Colonic mucosa (tissue), 4 donors: ENCODE results near the gene SEZ6L. TPM values are rescaled to one million over a fixed set of nuclear protein-coding genes. Genes with fewer than 3 reads are reported as not detected.

Experiments used
- DNase-seq: peaks from one replicate; pipeline ENCODE4 v3.0.0-alpha.2; 2020
- H3K27ac ChIP-seq: fragments of 200-600 bp; one replicate; pipeline ENCODE4 v1.8.0; 2021
- H3K27me3 ChIP-seq: fragments of 200-600 bp; one replicate; pipeline ENCODE4 v1.8.0; 2021
- H3K36me3 ChIP-seq: fragments of 200-600 bp; one replicate; pipeline ENCODE4 v1.8.0; 2021
- H3K4me1 ChIP-seq: fragments of 200-600 bp; one replicate; pipeline ENCODE4 v1.8.0; 2021; ENCODE audit warnings: mild to moderate bottlenecking
- H3K4me3 ChIP-seq: fragments of 200-600 bp; one replicate; pipeline ENCODE4 v1.8.0; 2021
- H3K9ac ChIP-seq, 2 donors: one replicate each; pipeline ENCODE4 v1.7.0; 2013; ENCODE audit warnings: control low read depth in 2 of 2, low read depth in 2 of 2, low read length in 2 of 2
- H3K9me3 ChIP-seq: fragments of 200-600 bp; one replicate; pipeline ENCODE4 v1.8.0; 2021
- intact Hi-C: fragments of 100-400 bp; cut with DNase I; formaldehyde crosslinking; loops from one replicate; pipeline ENCODE4 v1.14.1; 2022
- total RNA-seq, 2 donors: library from RNA; stranded (reverse); fragmentation: NEBNext Ultra II Directional in 1 of 2; extraction: Animal tissue kit (Norgen Biotek cat#: 25700) in 1 of 2; gene quantifications; one replicate each; pipeline ENCODE4 v1.2.1, GENCODE V29; 2021
- TF ChIP-seq, protein P1 (sequence below): fragments of 200-600 bp; IDR thresholded peaks from one replicate; pipeline ENCODE4 v1.8.0; 2022; ENCODE audit warnings: antibody characterized with exemption, mild to moderate bottlenecking
- donor health status: healthy.
- donor health status: DM: no; HTN: no; CAD: no.
- donor health status: DM: no; HTN: no; CAD: no.

The SEZ6L gene
- total RNA-seq, 2 donors from 2014 or later: 0.32 TPM; not detected in 1

DNA sequence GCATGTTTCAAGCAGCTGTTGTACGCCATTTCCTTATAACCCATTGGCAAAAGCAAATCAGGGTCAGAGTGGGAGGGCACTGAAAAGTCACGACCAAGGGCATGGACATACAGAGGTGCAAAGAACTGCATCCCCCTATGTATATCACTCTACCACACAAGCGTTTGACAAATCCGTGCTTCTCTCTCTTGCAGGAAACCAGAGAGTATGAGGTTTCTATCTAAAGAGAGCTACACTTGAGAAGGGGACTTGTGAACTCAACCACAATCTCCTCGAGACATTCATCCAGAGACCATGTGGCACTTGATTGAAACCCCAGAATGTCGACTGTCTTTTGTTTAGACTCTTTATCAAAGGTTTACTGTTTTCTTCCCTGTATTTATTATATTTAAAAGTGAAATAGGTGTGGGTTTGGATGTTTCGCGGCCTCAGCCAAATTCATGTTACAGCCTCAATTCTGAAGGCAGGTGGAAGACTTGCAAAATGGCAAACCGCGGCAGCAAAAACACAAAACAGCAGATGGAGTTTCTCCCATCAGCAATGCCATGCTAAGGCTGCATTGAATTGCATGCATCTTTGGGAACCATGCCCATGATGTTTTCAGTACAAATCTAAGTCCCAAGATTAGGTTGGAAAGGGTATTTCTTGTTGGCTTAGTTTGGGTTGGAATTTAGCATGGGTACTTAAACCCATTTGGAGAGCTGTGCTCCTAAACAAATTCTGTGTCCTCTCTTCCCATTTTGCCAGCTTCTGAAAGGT is 211.0 kb downstream of the SEZ6L start:
- H3K27me3 ChIP-seq: no peaks in the 10 kb centered on the region
- H3K9ac ChIP-seq: no peak overlapping the region
- intact Hi-C loops: no loop called here
- TF ChIP-seq, protein P1, sequence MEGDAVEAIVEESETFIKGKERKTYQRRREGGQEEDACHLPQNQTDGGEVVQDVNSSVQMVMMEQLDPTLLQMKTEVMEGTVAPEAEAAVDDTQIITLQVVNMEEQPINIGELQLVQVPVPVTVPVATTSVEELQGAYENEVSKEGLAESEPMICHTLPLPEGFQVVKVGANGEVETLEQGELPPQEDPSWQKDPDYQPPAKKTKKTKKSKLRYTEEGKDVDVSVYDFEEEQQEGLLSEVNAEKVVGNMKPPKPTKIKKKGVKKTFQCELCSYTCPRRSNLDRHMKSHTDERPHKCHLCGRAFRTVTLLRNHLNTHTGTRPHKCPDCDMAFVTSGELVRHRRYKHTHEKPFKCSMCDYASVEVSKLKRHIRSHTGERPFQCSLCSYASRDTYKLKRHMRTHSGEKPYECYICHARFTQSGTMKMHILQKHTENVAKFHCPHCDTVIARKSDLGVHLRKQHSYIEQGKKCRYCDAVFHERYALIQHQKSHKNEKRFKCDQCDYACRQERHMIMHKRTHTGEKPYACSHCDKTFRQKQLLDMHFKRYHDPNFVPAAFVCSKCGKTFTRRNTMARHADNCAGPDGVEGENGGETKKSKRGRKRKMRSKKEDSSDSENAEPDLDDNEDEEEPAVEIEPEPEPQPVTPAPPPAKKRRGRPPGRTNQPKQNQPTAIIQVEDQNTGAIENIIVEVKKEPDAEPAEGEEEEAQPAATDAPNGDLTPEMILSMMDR: no peak
- no peak for DNase-seq
- H3K4me3 ChIP-seq: no peak overlapping the region
- H3K9me3 ChIP-seq: no peaks in the 10 kb centered on the region
- no peak overlapping the region for H3K27ac ChIP-seq
- no peaks in the 10 kb centered on the region for H3K36me3 ChIP-seq
- H3K4me1 ChIP-seq: no peaks in the 10 kb centered on the region

DNA sequence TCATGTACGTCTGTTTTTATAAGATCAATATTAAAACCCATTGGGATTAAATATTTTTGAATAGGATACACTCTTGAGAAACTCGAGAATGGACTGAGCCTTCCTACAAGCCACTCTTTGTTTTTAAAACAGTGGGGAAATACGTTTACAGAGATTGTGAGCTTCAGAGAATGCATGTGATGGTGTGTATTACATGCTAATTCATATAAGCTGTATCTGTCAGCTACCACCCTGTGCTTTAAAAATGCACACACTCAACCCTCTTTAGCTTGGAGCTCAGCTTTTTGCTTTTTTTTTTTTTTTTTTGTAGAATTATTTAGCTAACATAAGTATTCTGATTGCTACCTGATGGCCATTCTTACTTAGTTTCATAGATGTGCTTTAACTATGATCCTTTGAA is 213.5 kb downstream of the SEZ6L start:
- H3K9me3 ChIP-seq: no peaks in the 10 kb centered on the region
- TF ChIP-seq, protein P1: no peak
- H3K27me3 ChIP-seq: no peaks in the 10 kb centered on the region
- H3K4me3 ChIP-seq: no peak overlapping the region
- H3K4me1 ChIP-seq: no peaks in the 10 kb centered on the region
- no peak for DNase-seq
- no peaks in the 10 kb centered on the region for H3K36me3 ChIP-seq
- intact Hi-C loops: no loop called here
- no peak overlapping the region for H3K27ac ChIP-seq
- H3K9ac ChIP-seq: no peak overlapping the region

DNA sequence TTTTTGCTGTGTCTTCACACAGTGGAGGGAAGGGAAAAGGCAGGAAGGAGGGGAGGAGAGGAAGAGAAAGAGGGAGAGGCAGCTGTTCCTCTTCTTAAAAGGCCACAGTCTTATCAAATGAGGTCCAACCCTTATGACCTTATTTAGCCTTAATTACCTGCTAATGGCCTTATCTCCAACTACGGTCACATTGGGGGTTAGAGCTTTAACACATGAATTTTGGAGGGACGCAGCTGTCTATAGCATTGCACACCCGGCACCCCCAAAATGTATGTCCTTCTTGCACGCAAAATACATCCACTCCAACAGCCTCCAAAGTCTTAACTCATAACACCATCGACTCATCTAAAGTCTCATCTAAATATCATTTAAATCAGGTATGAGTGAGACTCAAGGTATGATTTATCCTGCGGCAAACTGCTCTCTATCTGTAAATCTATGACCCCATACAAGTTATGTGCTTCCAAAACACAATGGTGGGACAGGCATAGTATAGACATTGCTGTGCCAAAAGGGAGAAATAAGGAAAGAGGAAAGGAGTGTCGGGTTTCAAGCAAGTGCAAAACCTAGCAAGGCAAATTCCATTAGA is 214.8 kb downstream of the SEZ6L start:
- no peaks in the 10 kb centered on the region for H3K27me3 ChIP-seq
- no peaks in the 10 kb centered on the region for H3K36me3 ChIP-seq
- intact Hi-C loops: no loop called here
- TF ChIP-seq, protein P1: no peak
- no peaks in the 10 kb centered on the region for H3K9me3 ChIP-seq
- no peak for DNase-seq
- H3K4me1 ChIP-seq: no peaks in the 10 kb centered on the region
- H3K4me3 ChIP-seq: no peak overlapping the region
- H3K27ac ChIP-seq: no peak overlapping the region
- H3K9ac ChIP-seq: no peak overlapping the region

DNA sequence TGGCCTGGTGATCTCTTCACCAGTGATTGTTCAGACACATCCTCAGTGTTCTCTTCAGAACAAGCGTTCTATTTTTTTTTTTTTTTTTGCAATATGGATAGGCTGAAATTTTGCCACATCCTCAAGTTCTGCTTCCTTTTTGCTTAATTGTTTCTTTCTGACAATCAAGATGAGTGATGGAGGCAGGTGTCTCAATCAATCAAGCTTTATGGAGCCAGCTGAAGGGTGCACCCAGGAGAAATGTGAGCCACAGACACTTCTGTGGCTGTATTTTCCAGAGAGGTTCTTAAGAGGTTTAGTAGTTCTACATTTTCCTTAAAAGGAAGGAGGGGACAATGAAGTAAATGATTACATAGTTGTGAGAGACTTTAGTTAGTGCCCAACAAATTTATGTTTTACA is 215.9 kb downstream of the SEZ6L start:
- no peak for DNase-seq
- Histone ChIP-seq H3K4me3 (no peak overlapping the region), H3K4me1 (no peaks in the 10 kb centered on the region), H3K27ac (no peak overlapping the region), H3K9ac (no peak overlapping the region), H3K36me3 (no peaks in the 10 kb centered on the region), H3K9me3 (no peaks in the 10 kb centered on the region), H3K27me3 (no peaks in the 10 kb centered on the region)
- intact Hi-C loops: no loop called here
- TF ChIP-seq, protein P1: no peak

DNA sequence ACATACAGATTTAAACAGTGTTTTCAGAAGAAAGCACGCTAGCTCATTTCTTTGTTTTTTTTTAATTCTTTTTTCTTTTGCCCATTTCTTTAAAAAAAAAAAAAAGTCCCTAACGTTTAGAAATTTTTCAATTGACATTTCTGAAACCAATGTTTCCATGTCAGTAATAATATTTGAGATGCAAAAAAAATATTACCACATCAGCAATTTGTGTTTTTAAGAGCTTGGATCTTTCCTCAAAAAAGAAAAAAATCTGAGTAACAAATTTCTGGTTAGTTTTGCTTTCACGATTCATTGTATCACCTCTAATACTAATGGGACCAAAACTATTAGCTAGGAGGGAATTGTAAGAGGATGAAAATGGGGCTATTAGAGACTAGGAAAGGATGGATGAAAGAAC is 219.9 kb downstream of the SEZ6L start:
- Histone ChIP-seq H3K36me3 (no peaks in the 10 kb centered on the region), H3K9ac (no peak overlapping the region), H3K27me3 (no peaks in the 10 kb centered on the region), H3K4me3 (no peak overlapping the region), H3K9me3 (no peaks in the 10 kb centered on the region), H3K4me1 (no peaks in the 10 kb centered on the region), H3K27ac (no peak overlapping the region)
- DNase-seq: no peak
- intact Hi-C loops: no loop called here
- TF ChIP-seq, protein P1: no peak
